ENCODE data around the gene EDC4.
"Not testable (repeated sequence)": the region's sequence is repeated elsewhere in the genome, so short reads cannot be mapped to it uniquely, and the experiment has no call there.

EDC4 gene

DNA sequence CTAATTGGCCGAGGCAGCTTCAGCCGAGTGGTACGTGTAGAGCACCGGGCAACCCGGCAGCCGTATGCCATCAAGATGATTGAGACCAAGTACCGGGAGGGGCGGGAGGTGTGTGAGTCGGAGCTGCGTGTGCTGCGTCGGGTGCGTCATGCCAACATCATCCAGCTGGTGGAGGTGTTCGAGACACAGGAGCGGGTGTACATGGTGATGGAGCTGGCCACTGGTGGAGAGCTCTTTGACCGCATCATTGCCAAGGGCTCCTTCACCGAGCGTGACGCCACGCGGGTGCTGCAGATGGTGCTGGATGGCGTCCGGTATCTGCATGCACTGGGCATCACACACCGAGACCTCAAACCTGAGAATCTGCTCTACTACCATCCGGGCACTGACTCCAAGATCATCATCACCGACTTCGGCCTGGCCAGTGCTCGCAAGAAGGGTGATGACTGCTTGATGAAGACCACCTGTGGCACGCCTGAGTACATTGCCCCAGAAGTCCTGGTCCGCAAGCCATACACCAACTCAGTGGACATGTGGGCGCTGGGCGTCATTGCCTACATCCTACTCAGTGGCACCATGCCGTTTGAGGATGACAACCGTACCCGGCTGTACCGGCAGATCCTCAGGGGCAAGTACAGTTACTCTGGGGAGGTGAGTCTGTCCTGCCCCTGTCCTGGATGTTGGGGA is 36.3 kb downstream of the EDC4 start:
- no peak for DNase-seq (ENCODE audit: low read depth)
- no peak overlapping the region for H3K4me3 ChIP-seq (ENCODE audit: low read length)
- TF ChIP-seq, protein P1, sequence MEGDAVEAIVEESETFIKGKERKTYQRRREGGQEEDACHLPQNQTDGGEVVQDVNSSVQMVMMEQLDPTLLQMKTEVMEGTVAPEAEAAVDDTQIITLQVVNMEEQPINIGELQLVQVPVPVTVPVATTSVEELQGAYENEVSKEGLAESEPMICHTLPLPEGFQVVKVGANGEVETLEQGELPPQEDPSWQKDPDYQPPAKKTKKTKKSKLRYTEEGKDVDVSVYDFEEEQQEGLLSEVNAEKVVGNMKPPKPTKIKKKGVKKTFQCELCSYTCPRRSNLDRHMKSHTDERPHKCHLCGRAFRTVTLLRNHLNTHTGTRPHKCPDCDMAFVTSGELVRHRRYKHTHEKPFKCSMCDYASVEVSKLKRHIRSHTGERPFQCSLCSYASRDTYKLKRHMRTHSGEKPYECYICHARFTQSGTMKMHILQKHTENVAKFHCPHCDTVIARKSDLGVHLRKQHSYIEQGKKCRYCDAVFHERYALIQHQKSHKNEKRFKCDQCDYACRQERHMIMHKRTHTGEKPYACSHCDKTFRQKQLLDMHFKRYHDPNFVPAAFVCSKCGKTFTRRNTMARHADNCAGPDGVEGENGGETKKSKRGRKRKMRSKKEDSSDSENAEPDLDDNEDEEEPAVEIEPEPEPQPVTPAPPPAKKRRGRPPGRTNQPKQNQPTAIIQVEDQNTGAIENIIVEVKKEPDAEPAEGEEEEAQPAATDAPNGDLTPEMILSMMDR (conservative IDR thresholded peaks at IDR 0.05; ENCODE audit: low read depth, low read length): no peak

GRCh38 chr16:67910158-67910557 is 37.3 kb downstream of the EDC4 start:
- TF ChIP-seq, protein P1 (conservative IDR thresholded peaks at IDR 0.05; ENCODE audit: low read depth, low read length): no peak
- DNase-seq (ENCODE audit: low read depth): no peak
- no peak overlapping the region for H3K4me3 ChIP-seq (ENCODE audit: low read length)

DNA sequence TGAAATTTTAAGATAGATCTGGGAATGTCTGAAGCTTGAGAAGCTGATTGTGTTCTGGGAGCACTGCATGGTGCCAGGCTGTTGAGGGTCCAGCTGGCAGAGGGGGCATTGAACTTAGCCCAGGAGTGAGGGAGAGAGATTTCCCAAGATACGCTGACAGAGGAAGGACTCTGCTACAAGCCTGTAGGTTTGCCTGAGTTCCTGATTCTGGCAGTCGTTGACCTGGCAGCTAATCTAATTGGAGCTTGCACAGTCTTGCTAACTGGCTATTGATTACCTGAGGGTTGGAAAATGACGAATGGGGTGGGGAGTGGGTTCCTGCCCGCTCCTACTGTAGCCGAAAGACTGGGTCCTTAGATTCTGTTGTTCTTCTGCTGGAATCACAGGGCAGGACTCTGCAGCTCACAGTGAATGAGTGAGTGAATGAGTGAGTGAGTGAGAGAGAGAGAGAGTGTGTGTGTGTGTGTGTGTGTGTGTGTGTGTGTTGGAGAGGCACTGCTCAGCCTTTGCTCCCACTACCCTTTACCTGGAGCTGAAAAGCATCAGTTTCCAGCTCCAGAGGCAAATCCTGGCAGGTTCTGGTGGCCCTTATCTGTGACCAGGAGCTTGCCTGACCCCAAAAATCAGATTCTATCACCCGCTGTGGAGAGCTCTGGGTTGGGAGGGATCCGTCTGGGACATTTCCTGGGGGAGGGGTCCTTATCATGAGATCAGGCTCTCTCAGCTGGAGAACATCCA is 42.1 kb downstream of the EDC4 start:
- no peak overlapping the region for H3K4me3 ChIP-seq (ENCODE audit: low read length)
- DNase-seq (ENCODE audit: low read depth): no peak
- TF ChIP-seq, protein P1 (conservative IDR thresholded peaks at IDR 0.05; ENCODE audit: low read depth, low read length): no peak

DNA sequence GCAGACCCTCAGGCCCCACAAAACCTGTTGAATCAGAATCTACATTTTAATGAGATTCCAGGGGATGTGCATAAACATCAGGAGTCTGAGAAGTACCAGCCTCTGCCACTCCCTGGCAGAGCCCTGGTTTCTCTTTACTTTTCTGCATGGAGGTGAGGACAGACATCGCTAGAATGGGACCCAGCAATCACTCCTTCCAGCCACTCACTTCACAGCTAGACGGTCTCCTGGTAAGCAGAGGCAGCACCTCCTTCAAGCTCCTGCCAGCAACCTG is 42.6 kb downstream of the EDC4 start:
- not testable (repeated sequence) for H3K4me3 ChIP-seq (ENCODE audit: low read length); DNase-seq (ENCODE audit: low read depth)

DNA sequence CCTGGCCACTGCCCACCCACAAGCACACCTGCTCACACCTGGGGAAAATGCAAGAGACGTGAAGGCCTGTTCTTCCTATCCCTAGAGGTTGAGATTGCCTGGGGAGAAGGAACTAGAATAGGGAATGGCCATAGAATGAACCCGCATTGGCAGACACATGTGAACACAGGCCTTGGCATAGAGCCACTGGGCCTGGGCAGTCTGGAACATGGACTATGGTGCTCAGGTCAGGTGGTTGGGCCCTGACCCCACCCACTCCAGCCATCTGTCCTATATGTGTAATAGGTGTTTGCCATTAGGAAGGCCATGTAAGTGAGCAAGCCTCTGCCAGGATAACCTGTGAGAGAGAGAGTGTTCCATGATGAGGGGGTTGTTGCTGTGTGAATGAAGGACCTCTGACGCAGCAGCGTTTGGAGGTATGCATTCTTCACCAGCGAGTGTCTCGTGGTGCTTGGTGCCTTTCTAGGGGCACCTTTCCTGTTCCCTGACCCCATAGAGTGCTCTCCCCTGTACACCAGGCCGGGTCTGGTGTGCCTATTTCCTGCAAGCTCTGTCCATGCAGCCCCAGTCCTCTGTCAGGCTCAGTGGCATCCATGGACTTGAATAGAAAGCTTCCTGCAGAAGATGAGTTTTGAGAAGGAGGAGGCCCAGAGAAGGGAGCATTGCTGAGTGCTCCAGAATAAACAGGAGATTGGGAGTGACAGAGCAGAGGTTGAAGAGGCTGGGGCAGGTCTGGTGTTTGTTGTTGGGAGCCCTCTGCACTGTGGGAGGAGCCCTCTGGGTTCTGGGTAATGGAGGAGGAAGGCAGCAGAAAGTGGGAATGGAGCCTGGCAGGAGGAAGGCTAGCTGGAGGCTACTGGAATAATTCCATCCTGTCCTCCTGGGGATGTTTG is 43.2 kb downstream of the EDC4 start:
- no peak for DNase-seq (ENCODE audit: low read depth)
- TF ChIP-seq, protein P1 (conservative IDR thresholded peaks at IDR 0.05; ENCODE audit: low read depth, low read length): no peak
- no peak overlapping the region for H3K4me3 ChIP-seq (ENCODE audit: low read length)

DNA sequence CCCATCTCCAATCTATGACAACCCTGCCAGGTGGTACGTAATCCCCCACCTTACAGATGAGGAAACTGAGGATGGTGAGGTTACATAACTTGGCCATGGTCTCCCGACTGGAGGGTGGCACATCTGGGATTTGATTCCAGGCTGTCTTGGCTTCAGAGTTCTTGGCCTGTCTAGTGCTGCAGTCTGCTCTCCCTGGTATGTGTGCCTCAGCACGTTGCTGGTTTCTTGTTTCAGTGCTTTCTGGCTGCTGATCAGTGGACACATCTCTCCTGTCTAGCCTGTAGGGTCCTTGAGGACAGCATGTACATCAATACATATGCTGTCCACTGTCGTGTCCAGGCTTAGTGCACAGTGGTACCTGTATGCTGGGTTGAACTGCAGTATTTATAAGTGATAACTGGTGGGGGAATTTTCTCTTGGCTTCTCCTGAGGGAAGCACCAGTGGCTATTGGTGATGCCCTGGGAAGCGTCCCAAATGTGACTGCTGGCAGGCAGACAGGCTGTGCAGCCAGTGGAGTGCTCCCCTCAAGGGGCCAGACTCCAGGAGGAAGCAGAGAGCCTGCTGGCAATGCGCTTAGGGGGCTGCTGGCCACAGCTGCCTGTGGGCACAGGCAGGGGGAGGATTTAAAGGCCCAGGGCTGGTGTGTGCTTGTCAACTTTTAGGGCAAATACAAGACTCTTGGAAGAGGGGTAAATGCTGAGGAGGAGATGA is 44.4 kb downstream of the EDC4 start:
- TF ChIP-seq, protein P1 (conservative IDR thresholded peaks at IDR 0.05; ENCODE audit: low read depth, low read length): no peak
- H3K4me3 ChIP-seq (ENCODE audit: low read length): no peak overlapping the region
- no peak for DNase-seq (ENCODE audit: low read depth)

DNA sequence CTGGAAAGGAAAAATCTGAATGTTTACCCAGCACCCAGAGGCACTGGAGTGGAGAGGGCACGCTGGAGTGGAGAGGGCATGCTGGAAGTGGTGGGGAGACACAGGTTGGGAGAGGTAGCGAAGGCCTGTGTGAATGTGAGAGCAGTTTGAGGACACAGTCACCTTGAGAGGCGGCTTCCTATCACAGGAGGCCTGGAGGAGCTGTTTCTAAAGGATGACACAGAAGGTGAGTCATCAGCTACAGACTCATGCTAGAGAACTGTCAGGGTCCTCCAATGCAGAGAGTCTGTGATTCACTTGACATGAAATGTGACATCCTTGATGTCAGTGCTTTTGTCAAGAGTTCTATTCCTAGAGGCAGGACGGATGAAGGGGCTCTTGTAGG is 45.0 kb downstream of the EDC4 start:
- DNase-seq (ENCODE audit: low read depth): no peak
- TF ChIP-seq, protein P1 (conservative IDR thresholded peaks at IDR 0.05; ENCODE audit: low read depth, low read length): no peak
- H3K4me3 ChIP-seq (ENCODE audit: low read length): no peak overlapping the region

All from retinal pigment epithelial cell (primary cell).